ENCODE results near the gene PIP5K1B. TPM values are rescaled to one million over a fixed set of nuclear protein-coding genes. Genes with fewer than 3 reads are reported as not detected.

PIP5K1B gene
- total RNA-seq, 1 experiment from 2014 or later: 2.5 TPM

- H2BK5ac ChIP-seq (ENCODE audit: insufficient read length, low read length): no peak overlapping the region
- H3K9ac ChIP-seq (ENCODE audit: extremely low read depth, insufficient read length, low read length): no peak overlapping the region
- H3T11ph ChIP-seq (ENCODE audit: low read length): no peak overlapping the region
- WGBS (ENCODE audit: extremely low coverage, insufficient read length, low lambda C conversion rate): no CpG with 5 or more reads among the region's 4 CpGs
- H3K9me3 Mint-ChIP-seq: no peaks in the 10 kb centered on the region
- no peak overlapping the region for H4K8ac ChIP-seq (replicated peaks; ENCODE audit: insufficient read length, low read depth, low read length)
- no peak overlapping the region for H3K4ac ChIP-seq (ENCODE audit: low read depth, low read length)
- no peaks in the 10 kb centered on the region for H3K79me2 ChIP-seq (ENCODE audit: insufficient read depth, low read length)
- H3K27ac ChIP-seq (ENCODE audit: insufficient read length, low read depth, low read length): no peak overlapping the region
- H3K4me1 Mint-ChIP-seq: peaks cover 6 to 7% of the 10 kb centered on the region in 2 experiments
- no peak overlapping the region for H3K4me3 Mint-ChIP-seq
- no peak overlapping the region for H2BK120ac ChIP-seq (ENCODE audit: low read depth, low read length, poor library complexity, severe bottlenecking)
- no peaks in the 10 kb centered on the region for H3K36me3 Mint-ChIP-seq (ENCODE audit: insufficient read depth in 1 of 3, low read depth in 3 of 3)
- H3K27me3 Mint-ChIP-seq (ENCODE audit: low read depth): no peaks in the 10 kb centered on the region; the same call in 1 of the 2 replicates
- no peak overlapping the region for H2AK5ac ChIP-seq (ENCODE audit: insufficient read length, low read length)
- H4K91ac ChIP-seq (ENCODE audit: insufficient read length, low read depth, low read length): no peak overlapping the region
- TF ChIP-seq CTCF (conservative IDR thresholded peaks at IDR 0.05): no peak
- no peak overlapping the region for H3K4me2 ChIP-seq (ENCODE audit: insufficient read depth, insufficient read length, low read length)
- H2BK20ac ChIP-seq (ENCODE audit: low read depth, low read length, poor library complexity, severe bottlenecking): no peak overlapping the region
- H3K23ac ChIP-seq (ENCODE audit: insufficient read length, low read depth, low read length): no peak overlapping the region
- H2BK15ac ChIP-seq (ENCODE audit: low read depth, low read length): no peak overlapping the region
- H3K9me3 ChIP-seq (ENCODE audit: control insufficient read depth, low read depth, low read length): no peaks in the 10 kb centered on the region
- H3K56ac ChIP-seq (ENCODE audit: insufficient read length, low read depth, low read length): no peak overlapping the region
- no peaks in the 10 kb centered on the region for H3K23me2 ChIP-seq (ENCODE audit: insufficient read length, low read depth, low read length, poor library complexity, severe bottlenecking)
- no peak overlapping the region for H3K18ac ChIP-seq (ENCODE audit: insufficient read length, low read depth, low read length)
- no peak overlapping the region for H2BK12ac ChIP-seq (ENCODE audit: insufficient read length, low read depth, low read length)
- DNase-seq: no peak
- no peaks in the 10 kb centered on the region for H3K27me3 ChIP-seq (ENCODE audit: insufficient read depth, low read length)
- H4K5ac ChIP-seq (ENCODE audit: insufficient read length, low read depth, low read length): no peak overlapping the region
- H3K4me1 ChIP-seq (ENCODE audit: insufficient read depth, low read length): no peaks in the 10 kb centered on the region
- no peak overlapping the region for H3K14ac ChIP-seq (ENCODE audit: insufficient read depth, low read length)
- H3K79me1 ChIP-seq (ENCODE audit: insufficient read depth, low read depth, low read length, poor library complexity, severe bottlenecking): no peaks in the 10 kb centered on the region
- no peak overlapping the region for H3K27ac Mint-ChIP-seq
- H4K20me1 ChIP-seq (ENCODE audit: control insufficient read depth, insufficient read depth, insufficient read length): no peaks in the 10 kb centered on the region
- no peak overlapping the region for H2AFZ ChIP-seq (ENCODE audit: low read length)
These were observed 146.6 kb downstream of the PIP5K1B start for GRCh38 chr9:68851657-68852056.
